Mesothelial cell of epicardium (in vitro differentiated cells): ENCODE data around the gene MS4A15. TPM values are rescaled to one million over a fixed set of nuclear protein-coding genes. Genes with fewer than 3 reads are reported as not detected.

Experiments used
- DNase-seq, 2 experiments: peaks; one replicate each; pipeline ENCODE4 v3.0.0; 2021; ENCODE audit warnings: low spot score in 2 of 2; ENCODE audit not compliant: unreplicated experiment in 2 of 2
- H3K27ac Mint-ChIP-seq: 2 replicates; pipeline ENCODE4 v1.8.0; 2021; ENCODE audit warnings: mixed read lengths
- H3K27me3 Mint-ChIP-seq: 2 replicates; pipeline ENCODE4 v1.8.0; 2021; ENCODE audit warnings: low read depth, mixed read lengths
- H3K36me3 Mint-ChIP-seq: 2 replicates; pipeline ENCODE4 v1.8.0; 2021; ENCODE audit warnings: mixed read lengths
- H3K4me1 Mint-ChIP-seq: 2 replicates; pipeline ENCODE4 v1.8.0; 2021; ENCODE audit warnings: mixed read lengths
- H3K4me3 Mint-ChIP-seq: 2 replicates; pipeline ENCODE4 v1.8.0; 2021; ENCODE audit warnings: mild to moderate bottlenecking, moderate library complexity, mixed read lengths
- H3K9me3 Mint-ChIP-seq: 2 replicates; pipeline ENCODE4 v1.8.0; 2021; ENCODE audit warnings: mixed read lengths
- CTCF ChIP-seq: fragments of 200-600 bp; sonication (generic); IDR thresholded peaks from one replicate; pipeline ENCODE4 v1.5.0; 2021; ENCODE audit warnings: antibody characterized with exemption; ENCODE audit not compliant: unreplicated experiment
- total RNA-seq: library from RNA; stranded (reverse); gene quantifications from 3 replicates; pipeline ENCODE4 v1.2.1, GENCODE V29; 2021

The MS4A15 gene
- total RNA-seq, 1 donor from 2014 or later, result 0.13 TPM

GRCh38 chr11:60780774-60781173, 24.1 kb downstream of the MS4A15 start:
- no peak overlapping the region for H3K27ac Mint-ChIP-seq

GRCh38 chr11:60781286-60781980, 24.8 kb downstream of the MS4A15 start:
- no peak overlapping the region for H3K27ac Mint-ChIP-seq
- no peaks in the 10 kb centered on the region for H3K36me3 Mint-ChIP-seq
- H3K27me3 Mint-ChIP-seq, result peaks cover 2% of the 10 kb centered on the region
- no peak for TF ChIP-seq CTCF
- no peaks in the 10 kb centered on the region for H3K9me3 Mint-ChIP-seq
- no peak for DNase-seq
- H3K4me1 Mint-ChIP-seq, result peaks cover 16% of the 10 kb centered on the region
- no peak overlapping the region for H3K4me3 Mint-ChIP-seq

More at GRCh38 chr11:60780774-60781173, 24.1 kb downstream of the MS4A15 start:
- Mint-ChIP-seq H3K27me3 (peaks cover 2% of the 10 kb centered on the region), H3K4me3 (no peak overlapping the region), H3K9me3 (no peaks in the 10 kb centered on the region), H3K36me3 (no peaks in the 10 kb centered on the region), H3K4me1 (peaks cover 13% of the 10 kb centered on the region)
- no peak for TF ChIP-seq CTCF
- DNase-seq, result no peak

- DNase-seq, result no peak
- Mint-ChIP-seq H3K27me3 (peaks cover 2% of the 10 kb centered on the region), H3K9me3 (no peaks in the 10 kb centered on the region), H3K36me3 (no peaks in the 10 kb centered on the region), H3K4me1 (peaks cover 15% of the 10 kb centered on the region), H3K4me3 (no peak overlapping the region), H3K27ac (no peak overlapping the region)
- no peak for TF ChIP-seq CTCF
These were observed 25.3 kb downstream of the MS4A15 start for GRCh38 chr11:60781981-60782316.

- DNase-seq, result no peak
- peaks cover 13% of the 10 kb centered on the region for H3K4me1 Mint-ChIP-seq
- no peak overlapping the region for H3K4me3 Mint-ChIP-seq
- no peaks in the 10 kb centered on the region for H3K9me3 Mint-ChIP-seq
- no peaks in the 10 kb centered on the region for H3K36me3 Mint-ChIP-seq
- peaks cover 2% of the 10 kb centered on the region for H3K27me3 Mint-ChIP-seq
- no peak for TF ChIP-seq CTCF
- H3K27ac Mint-ChIP-seq, result no peak overlapping the region
These were observed 25.9 kb downstream of the MS4A15 start for GRCh38 chr11:60782393-60783140.

- Mint-ChIP-seq H3K4me1 (peaks cover 12% of the 10 kb centered on the region), H3K36me3 (no peaks in the 10 kb centered on the region), H3K27ac (no peak overlapping the region), H3K27me3 (no peaks in the 10 kb centered on the region), H3K4me3 (no peak overlapping the region), H3K9me3 (no peaks in the 10 kb centered on the region)
- TF ChIP-seq CTCF, result no peak
- DNase-seq, result no peak
These were observed 26.4 kb downstream of the MS4A15 start for GRCh38 chr11:60783141-60783484.
